HepG2 (cell line): Measurements from ENCODE around the gene CCDC33. TPM values are rescaled to one million over a fixed set of nuclear protein-coding genes. Genes with fewer than 3 reads are reported as not detected.
A peak's percentile ranks its signal among the peaks of the same experiment; 100 is the strongest.

Experiments used
- AHR ChIP-seq: IDR thresholded peaks from 2 replicates; pipeline ENCODE4 v1.6.1; 2018; ENCODE audit warnings: missing genetic modification reagents, missing compliant biosample characterization
- AKAP8 ChIP-seq: sonication (generic); formaldehyde crosslinking; IDR thresholded peaks from 2 replicates; pipeline ENCODE4 v1.5.1; 2020; ENCODE audit warnings: mild to moderate bottlenecking, missing genetic modification reagents
- FLYWCH1 ChIP-seq: sonication (generic); formaldehyde crosslinking; IDR thresholded peaks from 2 replicates; pipeline ENCODE4 v1.8.1; 2023; ENCODE audit warnings: mild to moderate bottlenecking, missing genetic modification reagents
- HNF4A ChIP-seq: sonication (generic); formaldehyde crosslinking; IDR thresholded peaks from 2 replicates; pipeline ENCODE4 v1.4.0; 2020; ENCODE audit warnings: missing genetic modification reagents
- MAFK ChIP-seq, 2 experiments: IDR thresholded peaks in 1 of 2; conservative IDR thresholded peaks in 1 of 2; 2 replicates each; pipeline ENCODE4 v1.6.1; 2011; ENCODE audit warnings: improper control_type of control experiment in 2 of 2, low read length in 2 of 2
- MYNN ChIP-seq: sonication (generic); formaldehyde crosslinking; IDR thresholded peaks from 2 replicates; pipeline ENCODE4 v1.4.0; 2020; ENCODE audit warnings: mild to moderate bottlenecking, low read depth, missing genetic modification reagents
- MZF1 ChIP-seq: sonication (generic); formaldehyde crosslinking; IDR thresholded peaks from 2 replicates; pipeline ENCODE4 v1.8.1; 2023; ENCODE audit warnings: mild to moderate bottlenecking, missing genetic modification reagents, borderline replicate concordance
- NR2C2 ChIP-seq: sonication (generic); formaldehyde crosslinking; IDR thresholded peaks from 2 replicates; pipeline ENCODE4 v1.4.0; 2020; ENCODE audit warnings: missing genetic modification reagents, mild to moderate bottlenecking, moderate library complexity, borderline replicate concordance
- PRDM10 ChIP-seq: sonication (generic); formaldehyde crosslinking; IDR thresholded peaks from 2 replicates; pipeline ENCODE4 v1.4.0; 2020; ENCODE audit warnings: low read depth, missing genetic modification reagents
- SETDB1 ChIP-seq: sonication (generic); formaldehyde crosslinking; IDR thresholded peaks from 2 replicates; pipeline ENCODE4 v1.5.1; 2020; ENCODE audit warnings: missing genetic modification reagents, mild to moderate bottlenecking, borderline replicate concordance
- SMARCC2 ChIP-seq: fragments of 450-650 bp; IDR thresholded peaks from 2 replicates; pipeline ENCODE4 v1.6.1; 2017; ENCODE audit warnings: antibody characterized with exemption, mild to moderate bottlenecking
- SMYD3 ChIP-seq: sonication (generic); formaldehyde crosslinking; IDR thresholded peaks from 2 replicates; pipeline ENCODE4 v1.8.1; 2023; ENCODE audit warnings: mild to moderate bottlenecking, missing genetic modification reagents
- SSRP1 ChIP-seq: IDR thresholded peaks from 2 replicates; pipeline ENCODE4 v1.6.1; 2016; ENCODE audit warnings: control low read depth
- TERF1 ChIP-seq: sonication (generic); formaldehyde crosslinking; IDR thresholded peaks from 2 replicates; pipeline ENCODE4 v1.8.0; 2022; ENCODE audit warnings: mild to moderate bottlenecking, missing genetic modification reagents, moderate library complexity
- TFAP4 ChIP-seq: sonication (generic); IDR thresholded peaks from 2 replicates; pipeline ENCODE4 v1.6.1; 2016; ENCODE audit warnings: low read depth, borderline replicate concordance
- ZNF34 ChIP-seq: sonication (generic); formaldehyde crosslinking; IDR thresholded peaks from 2 replicates; pipeline ENCODE4 v1.4.0; 2020; ENCODE audit warnings: mild to moderate bottlenecking, missing genetic modification reagents, borderline replicate concordance
- ZNF615 ChIP-seq: sonication (generic); formaldehyde crosslinking; IDR thresholded peaks from 2 replicates; pipeline ENCODE4 v1.5.0; 2020; ENCODE audit warnings: mild to moderate bottlenecking, missing genetic modification reagents, borderline replicate concordance
- ZNF670 ChIP-seq: sonication (generic); formaldehyde crosslinking; IDR thresholded peaks from 2 replicates; pipeline ENCODE4 v1.8.0; 2022; ENCODE audit warnings: mild to moderate bottlenecking, missing genetic modification reagents, borderline replicate concordance
- ZNF777 ChIP-seq: sonication (generic); formaldehyde crosslinking; IDR thresholded peaks from 2 replicates; pipeline ENCODE4 v1.4.0; 2020; ENCODE audit warnings: missing genetic modification reagents
- polyA plus RNA-seq, 8 experiments: library from polyadenylated mRNA; depleted of rRNA in 3 of 8; stranded (reverse) in 7 of 8; unstranded in 1 of 8; fragments of >200 nt; fragmentation: Illumina TruSeq in 4 of 8; extraction: Trizol in 4 of 8; gene quantifications; 2 replicates each; pipeline versions ENCODE4 v1.2.1 to v1.2.3, GENCODE V29; 2011 to 2016; ENCODE audit warnings: low read depth in 4 of 8, missing spikeins in 1 of 8, mixed read lengths in 1 of 8; ENCODE audit not compliant: insufficient read depth in 1 of 8
- total RNA-seq, 5 experiments: library from RNA; depleted of rRNA; stranded (reverse); fragments of >200 nt; fragmentation: Illumina TruSeq; extraction: Trizol; gene quantifications; 2 replicates each; pipeline ENCODE4 v1.2.3, GENCODE V29; 2016; ENCODE audit warnings: low read depth in 1 of 5
- TF ChIP-seq, protein P1 (sequence below): IDR thresholded peaks from 2 replicates; pipeline ENCODE4 v1.6.1; 2016; ENCODE audit warnings: missing biosample characterization, missing genetic modification reagents, low read depth
- TF ChIP-seq, protein P2 (sequence below): sonication (generic); formaldehyde crosslinking; IDR thresholded peaks from 2 replicates; pipeline ENCODE4 v1.4.0; 2020; ENCODE audit warnings: mild to moderate bottlenecking, missing genetic modification reagents

Gene CCDC33
- total and polyA plus RNA-seq, 2 of the 13 experiments (the other 11 are each of a cell fraction or from before 2014, with no cell fraction given) = 0.30 TPM; not detected in 1

GRCh38 chr15:74365598-74366445, 129.7 kb downstream of the CCDC33 start (continued):
- TF ChIP-seq, protein P1, sequence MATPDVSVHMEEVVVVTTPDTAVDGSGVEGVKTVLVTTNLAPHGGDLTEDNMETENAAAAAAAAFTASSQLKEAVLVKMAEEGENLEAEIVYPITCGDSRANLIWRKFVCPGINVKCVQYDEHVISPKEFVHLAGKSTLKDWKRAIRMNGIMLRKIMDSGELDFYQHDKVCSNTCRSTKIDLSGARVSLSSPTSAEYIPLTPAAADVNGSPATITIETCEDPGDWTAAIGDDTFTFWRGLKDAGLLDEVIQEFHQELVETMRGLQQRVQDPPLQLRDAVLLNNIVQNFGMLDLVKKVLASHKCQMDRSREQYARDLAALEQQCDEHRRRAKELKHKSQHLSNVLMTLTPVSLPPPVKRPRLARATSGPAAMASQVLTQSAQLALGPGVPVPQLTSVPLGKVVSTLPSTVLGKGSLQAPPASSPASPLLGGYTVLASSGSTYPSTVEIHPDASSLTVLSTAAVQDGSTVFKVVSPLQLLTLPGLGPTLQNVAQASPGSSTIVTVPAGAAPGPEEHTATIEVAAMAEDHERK = no peak
- no peak for TF ChIP-seq MZF1
- TF ChIP-seq AHR (CRISPR knock-in tag) = 0 out of 2 replicates have a peak, but pooled peaks have one; percentile 65
- no peak for TF ChIP-seq SMARCC2
- TF ChIP-seq SMYD3 (CRISPR knock-in tag) = 0 out of 2 replicates have a peak, but pooled peaks have one; percentile 29
- no peak for TF ChIP-seq ZNF34 (CRISPR knock-in tag)
- TF ChIP-seq SSRP1 (CRISPR knock-in tag) = no peak
- TF ChIP-seq SETDB1 = no peak
- TF ChIP-seq MYNN (CRISPR knock-in tag) = no peak
- no peak for TF ChIP-seq ZNF670 (CRISPR knock-in tag)
- TF ChIP-seq ZNF615 = no peak
- TF ChIP-seq FLYWCH1 (CRISPR knock-in tag) = no peak
- TF ChIP-seq, protein P2, sequence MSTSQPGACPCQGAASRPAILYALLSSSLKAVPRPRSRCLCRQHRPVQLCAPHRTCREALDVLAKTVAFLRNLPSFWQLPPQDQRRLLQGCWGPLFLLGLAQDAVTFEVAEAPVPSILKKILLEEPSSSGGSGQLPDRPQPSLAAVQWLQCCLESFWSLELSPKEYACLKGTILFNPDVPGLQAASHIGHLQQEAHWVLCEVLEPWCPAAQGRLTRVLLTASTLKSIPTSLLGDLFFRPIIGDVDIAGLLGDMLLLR (CRISPR knock-in tag) = no peak
- TF ChIP-seq TFAP4 = no peak
- no peak for TF ChIP-seq ZNF777 (CRISPR knock-in tag)
- 0 out of 2 replicates have a peak, but pooled peaks have one; percentile 31 for TF ChIP-seq TERF1 (CRISPR knock-in tag)
- TF ChIP-seq HNF4A = peak; percentile 23; the same call in 1 of the 2 replicates
- no peak for TF ChIP-seq AKAP8 (CRISPR knock-in tag)
- no peak for TF ChIP-seq PRDM10 (CRISPR knock-in tag)
- TF ChIP-seq NR2C2 (CRISPR knock-in tag) = peak; percentile 27; the same call in 1 of the 2 replicates
- TF ChIP-seq MAFK (conservative IDR thresholded peaks at IDR 0.05 in 1 of 2, IDR thresholded peaks at IDR 0.05 in 1 of 2; ENCODE audit: low read length in 2 of 2) = no peak
